EL (cell line): ENCODE data around the gene KCNN2.
"Not testable (repeated sequence)": the region's sequence is repeated elsewhere in the genome, so short reads cannot be mapped to it uniquely, and the experiment has no call there.

Experiments used
- DNase-seq: peaks from one replicate; pipeline ENCODE4 v3.0.0-alpha.2; 2016

KCNN2 gene

DNA sequence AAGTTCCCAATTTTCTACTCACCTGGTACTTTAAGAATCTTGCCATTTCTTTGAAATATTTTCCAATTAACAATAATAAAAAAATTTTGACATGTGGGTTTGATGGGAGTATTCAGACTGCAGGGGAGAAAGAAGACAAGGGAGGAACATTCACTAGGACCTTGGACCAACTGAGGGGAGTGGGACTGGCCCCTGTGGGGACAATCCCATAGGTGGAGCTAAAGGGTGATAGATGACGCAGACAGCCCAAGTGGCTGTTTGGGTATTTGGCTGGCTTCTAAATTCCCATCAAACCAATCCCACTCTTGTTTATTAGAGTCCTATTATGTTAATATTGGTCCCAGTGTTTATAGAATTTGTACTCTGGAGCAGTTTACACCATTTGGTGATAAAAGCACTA, 65.3 kb downstream of the KCNN2 start:
- DNase-seq, result no peak

DNA sequence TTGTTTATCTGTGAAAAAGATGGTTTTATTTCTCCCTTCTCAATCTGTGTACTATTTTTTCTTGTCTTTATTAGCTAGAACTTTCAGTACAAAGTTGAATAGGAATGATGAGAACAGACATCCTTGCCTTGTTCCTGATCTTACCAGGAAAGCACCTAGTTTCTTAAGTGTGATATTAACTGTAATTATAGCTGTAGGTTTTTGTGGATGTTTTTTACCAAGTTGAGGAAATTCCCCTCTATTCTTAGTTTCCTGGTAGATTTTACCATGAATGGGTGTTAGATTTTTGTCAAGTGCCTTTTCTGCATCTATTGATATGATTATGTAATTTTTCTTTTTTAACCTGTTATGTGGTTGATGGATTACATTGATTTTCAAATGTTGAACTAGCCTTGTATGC, 68.7 kb downstream of the KCNN2 start:
- DNase-seq, result no peak

DNA sequence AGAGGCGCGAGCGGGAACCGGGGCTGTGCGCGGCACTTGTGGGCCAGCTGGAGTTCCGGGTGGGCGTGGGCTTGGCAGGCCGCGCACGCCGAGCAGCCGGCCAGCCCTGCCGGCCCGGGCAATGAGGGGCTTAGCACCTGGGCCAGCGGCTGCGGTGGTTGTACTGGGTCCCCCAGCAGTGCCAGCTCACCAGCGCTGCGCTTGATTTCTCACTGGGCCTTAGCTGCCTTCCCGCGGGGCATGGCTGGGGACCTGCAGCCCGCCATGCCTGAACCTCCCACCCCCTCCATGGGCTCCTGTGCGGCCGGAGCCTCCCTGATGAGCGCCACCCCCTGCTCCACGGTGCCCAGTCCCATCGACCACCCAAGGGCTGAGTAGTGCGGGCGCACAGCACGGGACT, 70.8 kb downstream of the KCNN2 start:
- not testable (repeated sequence) for DNase-seq

DNA sequence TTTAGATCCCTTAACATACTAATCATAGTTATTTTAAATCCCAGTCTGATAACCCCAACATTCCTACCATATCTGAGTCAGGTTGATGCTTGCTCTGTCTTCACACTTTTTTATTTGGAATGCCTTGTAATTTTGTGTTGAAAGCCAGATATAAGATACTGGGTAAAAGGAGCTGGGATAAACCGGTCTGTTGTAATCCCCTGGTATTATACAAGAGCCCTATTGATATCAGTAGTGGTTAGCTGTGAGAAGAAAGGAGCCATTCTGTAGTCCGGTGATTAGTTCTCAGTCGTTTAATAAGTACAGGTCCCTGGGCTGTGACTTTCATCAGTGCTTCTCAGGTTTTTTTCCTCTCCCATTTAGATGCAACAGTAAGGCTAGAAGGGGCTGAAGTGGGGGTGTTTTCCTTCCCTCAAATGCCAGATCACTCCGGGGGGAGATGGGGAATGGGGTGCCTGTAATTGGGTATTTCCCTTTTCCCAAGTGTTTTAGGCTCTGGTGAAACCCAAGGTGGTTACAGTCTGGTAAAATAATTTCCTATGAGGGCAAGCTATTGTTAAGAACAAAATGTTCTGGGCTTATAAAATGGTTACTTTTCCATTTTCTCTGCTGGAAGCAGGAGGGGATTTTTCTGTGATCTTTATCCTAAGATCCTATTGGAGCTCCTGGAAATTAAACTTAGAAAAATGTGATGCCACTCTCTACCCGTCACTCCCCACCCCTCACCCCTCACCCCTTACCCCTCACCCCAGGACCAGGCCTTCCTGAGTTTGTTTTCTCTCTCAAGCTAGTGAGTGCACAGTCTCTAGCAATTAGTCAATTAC, 72.7 kb downstream of the KCNN2 start:
- DNase-seq, result no peak

DNA sequence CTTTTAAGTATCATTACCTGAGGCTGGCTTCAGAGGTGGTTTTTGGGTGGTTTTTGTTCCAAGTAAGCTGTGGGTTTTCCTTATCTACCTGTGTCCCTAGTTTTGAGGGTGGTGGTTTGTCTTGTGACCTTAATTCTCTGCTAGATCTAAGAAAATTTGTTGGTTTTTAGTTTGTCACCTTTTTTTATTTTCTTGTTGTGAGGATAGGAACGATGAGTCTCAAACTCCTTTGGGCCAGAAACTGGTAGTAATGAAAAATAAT, 73.3 kb downstream of the KCNN2 start:
- DNase-seq, result no peak

DNA sequence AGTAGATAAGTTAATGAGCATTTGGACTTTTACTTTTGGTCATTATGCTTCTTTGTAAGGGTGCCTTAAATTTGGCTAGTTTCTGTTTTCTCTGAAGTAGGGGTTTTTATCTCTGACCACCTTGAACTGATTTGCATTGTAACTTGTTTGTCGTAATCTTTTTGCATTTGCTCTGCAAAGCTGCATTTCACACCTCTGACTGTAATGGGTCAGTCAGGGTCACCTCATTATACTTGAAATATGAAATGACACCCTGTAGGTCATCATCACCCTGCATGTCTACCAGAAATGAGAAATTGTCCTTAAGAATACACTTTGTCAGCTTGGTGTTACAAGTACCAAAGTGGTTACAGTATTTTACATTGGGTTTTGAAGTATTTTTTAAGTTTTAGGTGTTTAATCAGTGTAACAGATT, 74.0 kb downstream of the KCNN2 start:
- DNase-seq, result no peak

DNA sequence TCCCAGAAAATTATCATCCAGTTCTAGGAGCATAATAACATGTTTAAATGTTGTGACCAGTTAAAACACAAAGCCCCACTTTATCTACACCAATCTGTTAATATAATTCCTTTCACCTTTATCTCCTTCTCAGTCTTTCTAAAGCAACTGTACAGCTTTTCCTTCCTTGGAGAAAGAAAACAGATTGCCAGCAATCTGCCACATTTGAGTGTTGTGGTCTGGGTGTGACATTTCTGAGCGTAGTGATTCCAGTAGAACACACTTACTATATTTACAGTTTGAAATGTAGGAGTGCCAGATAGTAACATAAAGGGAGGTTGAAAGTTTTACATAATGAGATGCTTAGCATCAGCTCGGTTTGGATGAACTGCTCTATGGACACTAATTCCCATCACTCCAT, 76.1 kb downstream of the KCNN2 start:
- no peak for DNase-seq

DNA sequence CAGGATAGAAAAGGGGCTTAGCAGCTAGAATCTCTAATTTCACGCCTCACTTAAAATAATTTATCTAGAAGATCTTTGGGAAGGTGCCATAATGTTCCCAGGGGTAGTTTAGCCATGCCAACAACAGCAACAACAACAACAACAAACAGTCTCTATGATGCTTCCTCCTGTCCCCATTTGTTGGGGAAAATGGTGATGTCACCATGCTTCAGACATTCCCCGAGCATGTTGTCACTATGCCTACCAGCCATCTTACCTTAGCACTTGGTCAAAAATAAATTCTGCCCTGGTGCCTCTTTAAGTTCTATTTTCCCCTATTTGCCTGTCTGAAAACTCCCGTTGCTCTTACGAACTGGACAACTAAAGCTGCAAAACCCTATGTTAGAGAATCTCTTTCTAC, 76.6 kb downstream of the KCNN2 start:
- peak; percentile 1 for DNase-seq

DNA sequence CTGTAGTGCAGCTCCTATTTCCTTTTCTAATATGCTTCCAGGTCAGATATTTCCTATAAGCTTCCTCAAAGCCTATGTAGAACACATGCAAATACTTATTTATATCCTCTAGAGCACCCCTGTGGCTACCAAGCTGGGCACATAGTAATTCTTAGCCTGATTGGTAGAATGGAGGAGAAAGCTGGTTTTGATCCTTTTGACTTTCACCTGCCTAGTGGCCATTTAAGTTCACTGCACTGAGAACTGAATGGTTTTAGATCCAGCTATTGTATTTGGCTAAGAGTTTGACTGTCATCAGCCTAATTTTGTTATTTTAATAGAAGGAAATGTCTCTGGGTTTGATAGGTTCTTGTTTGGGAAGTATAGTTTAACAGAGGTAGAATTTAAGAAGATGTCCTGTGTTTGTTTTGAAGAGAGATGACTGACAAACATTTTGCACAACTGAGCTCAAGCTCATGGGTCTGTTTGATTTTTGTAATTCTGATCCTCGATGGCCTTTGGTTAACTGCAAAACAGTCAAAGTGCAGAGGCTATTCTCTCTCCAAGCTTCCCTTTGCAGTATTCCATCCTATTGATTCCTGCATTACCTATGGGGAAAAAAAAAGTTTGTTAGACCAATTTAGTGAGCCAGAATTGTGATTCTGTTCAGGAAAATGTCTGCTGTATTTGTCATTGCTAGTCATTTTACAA, 85.4 kb downstream of the KCNN2 start:
- DNase-seq, result no peak

DNA sequence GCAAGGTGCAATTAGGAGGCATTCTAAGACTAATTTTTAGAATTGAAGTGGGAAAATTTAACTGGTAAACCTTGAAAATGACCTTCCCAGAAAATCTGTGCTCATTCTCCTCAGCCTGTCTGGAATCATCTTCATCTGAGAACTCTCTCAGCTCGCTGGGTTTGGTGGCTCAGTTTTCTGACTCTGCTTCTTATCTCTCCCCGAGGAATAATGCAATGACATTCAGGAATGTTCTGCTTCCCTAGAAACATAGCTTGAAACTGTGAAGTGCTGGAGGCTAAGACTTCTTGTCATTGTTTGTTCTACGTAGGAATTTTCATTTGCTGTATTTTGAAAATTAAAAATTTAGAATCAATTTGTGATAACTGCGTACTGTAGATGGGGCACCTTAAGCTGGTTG, 86.6 kb downstream of the KCNN2 start:
- DNase-seq, result no peak

DNA sequence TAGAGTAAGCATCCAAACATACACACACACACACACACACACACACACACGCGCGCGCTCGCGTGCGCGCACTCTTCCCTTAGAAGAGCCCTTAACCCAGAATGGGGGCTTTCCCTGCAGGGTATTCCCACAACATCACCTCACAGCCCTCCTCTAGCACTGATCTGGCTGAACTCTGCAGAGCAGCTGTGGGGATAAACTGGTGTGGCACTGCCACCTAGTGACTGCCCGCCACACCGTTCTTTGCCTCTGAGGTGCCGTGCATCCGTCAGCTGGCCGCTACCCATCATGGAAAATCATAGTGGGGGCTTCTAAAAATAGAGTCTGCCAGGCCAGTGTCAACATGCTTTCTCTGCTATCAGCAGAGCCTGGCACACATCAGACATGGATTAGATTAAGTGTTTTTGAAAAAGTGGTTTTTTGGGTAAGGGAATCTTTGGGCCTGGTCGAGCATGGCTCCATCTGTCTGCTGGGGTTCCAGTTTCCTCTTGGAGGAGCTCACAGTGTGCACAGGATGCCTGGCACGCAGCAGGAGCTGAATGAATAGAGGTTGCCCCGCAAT, 88.1 kb downstream of the KCNN2 start:
- peak; percentile 54 for DNase-seq

DNA sequence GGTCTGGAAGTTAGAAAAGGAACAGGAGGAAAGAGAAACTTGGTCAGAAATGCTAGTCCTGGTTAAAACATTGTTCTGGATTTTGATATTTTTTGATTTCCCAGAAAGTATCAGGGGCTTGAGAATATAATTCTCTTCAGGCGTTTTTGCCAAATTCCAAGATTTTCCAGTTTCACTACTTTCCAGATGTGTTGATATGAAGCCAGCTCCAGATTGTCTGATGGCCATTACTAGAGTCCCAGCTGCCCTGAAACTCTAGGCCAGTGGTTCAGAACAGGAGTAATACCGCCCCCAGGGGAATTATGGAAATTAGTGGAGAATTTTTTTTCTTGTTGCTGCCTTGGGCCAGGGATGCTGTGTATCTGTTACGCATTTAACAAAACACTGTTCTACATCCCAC, 88.6 kb downstream of the KCNN2 start:
- peak; percentile 14 for DNase-seq

DNA sequence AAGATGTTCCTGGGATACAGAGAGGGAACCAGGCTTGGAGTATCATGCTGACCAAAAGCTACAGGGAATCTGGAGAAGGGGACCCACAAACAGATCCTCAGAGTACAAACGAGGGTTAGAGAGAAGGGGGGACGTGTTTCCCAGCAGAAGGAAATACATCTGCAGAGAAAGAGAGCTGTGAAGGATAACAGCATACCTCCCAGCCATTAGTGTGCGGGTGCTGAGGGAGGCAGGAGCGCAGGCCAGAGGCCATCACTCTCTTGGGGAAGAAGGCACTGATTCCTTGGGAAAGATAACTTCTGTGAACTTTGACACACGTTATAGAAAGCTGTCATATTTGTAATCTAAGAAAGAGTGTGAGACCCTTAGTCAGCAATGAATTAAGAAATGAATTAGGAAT, 96.9 kb downstream of the KCNN2 start:
- DNase-seq, result no peak

DNA sequence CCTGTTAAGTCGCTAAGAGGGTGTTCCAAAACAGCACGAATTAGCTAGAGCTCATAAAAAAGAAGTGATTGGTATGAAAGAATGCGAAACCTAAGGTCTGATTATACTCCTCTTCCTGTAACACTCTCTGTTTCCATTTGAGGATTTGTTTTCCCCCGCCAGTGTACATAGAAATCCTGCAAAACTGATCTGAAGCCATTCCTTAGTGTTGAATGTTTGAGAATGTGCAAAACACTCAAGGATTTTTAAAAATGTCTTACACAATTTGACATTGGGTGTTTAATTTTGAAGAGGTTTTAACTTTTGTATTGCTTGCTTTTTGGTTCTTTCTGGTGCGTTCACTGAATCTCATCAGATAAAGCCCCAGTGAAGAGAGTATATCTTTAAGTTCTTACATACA, 105.3 kb downstream of the KCNN2 start:
- no peak for DNase-seq

DNA sequence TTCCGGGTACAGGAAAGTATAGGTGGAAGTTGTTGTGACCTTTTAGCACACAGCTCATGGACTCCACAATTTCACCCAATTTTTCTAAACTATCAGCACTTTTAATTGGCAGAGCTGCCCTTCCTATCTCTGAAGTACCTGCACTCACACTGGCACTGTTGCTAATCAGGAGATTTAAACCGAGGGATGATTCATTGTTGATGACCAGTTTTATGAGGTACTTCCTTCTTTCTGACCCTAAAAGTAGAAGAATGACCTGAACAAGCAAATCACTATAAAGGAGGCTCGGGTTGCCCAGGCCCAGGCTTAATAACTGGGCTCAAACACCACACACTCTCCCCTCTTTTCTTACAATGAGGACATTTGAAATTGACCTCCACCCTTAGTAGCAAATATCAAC, 105.9 kb downstream of the KCNN2 start:
- peak; percentile 4 for DNase-seq

DNA sequence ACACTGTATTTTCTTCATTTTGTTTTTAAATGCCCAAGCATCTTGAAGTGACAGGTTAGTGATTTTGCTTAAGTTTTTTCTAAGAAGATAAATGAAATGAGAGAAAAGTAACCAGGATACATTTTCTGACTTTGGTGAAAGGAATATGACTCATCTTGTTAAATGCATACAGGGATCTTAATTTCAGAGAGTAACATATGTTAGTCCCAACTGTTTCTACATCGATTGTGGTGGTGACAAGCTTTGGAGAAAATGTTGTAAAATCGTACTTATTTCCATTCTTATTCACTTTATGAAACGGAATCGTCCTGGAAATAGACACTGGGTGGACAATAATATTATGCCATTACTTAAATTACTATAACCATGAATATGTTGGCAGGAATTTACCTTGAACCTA, 107.5 kb downstream of the KCNN2 start:
- DNase-seq, result no peak

DNA sequence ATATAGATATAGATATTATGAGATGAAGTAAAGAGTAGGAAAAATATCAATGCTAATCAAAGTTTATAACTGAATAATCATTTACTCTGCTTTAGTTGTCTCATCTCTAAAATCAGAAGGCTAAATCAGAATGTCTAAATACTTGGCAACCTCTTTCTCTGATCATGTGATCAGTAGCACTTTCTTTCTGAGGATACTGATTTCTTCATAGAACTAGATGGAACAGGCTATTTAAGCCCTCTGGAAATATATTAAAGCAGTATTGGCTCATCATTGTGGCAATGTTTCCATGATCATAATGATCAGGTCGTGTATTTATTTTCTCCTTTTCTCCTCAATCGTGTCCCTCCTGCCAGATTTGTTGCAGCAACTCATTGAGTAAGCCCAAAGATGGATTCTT, 109.7 kb downstream of the KCNN2 start:
- DNase-seq, result no peak

DNA sequence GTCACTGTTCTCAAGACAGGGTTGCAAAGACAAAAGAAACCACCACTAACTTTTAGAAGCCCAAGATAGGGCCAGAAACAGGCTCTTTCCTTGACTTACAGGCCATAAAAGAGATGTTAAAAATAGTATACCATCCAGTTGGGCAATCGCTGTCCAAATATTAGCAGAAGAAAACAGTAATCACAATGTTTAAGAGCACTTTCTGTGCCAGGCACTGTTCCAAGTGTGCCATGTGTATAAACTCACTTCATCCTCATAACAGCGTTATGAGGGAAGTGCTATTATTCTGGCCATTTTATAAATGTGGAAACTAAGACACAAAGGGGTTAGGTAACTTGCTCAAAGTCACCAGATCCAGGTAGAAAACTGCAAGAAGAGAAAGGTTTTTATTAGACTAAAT, 111.7 kb downstream of the KCNN2 start:
- DNase-seq, result no peak

DNA sequence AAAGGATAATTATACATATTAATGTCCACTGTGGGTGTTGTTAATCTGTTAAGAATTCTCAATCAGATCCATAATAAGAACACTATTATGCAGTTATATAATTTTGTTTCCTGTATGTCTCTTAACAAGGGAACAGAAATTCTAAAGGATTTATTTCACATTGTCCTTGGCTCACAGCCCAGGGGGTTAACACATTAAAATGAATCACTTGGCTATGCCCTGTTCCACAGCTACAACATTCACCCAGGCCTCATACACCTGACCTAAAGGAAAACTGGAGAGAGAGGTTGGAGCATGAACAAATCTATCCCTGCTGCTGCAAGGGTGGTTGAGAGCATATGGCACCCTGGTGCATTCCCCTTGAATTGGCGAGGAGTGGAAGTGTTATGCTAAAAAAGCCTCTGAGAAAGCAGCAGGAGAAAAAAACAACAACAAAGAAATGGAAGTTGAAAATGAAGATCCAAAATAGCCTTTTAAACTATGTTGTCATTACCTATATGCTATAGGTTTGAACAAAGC, 116.0 kb downstream of the KCNN2 start:
- DNase-seq, result no peak

DNA sequence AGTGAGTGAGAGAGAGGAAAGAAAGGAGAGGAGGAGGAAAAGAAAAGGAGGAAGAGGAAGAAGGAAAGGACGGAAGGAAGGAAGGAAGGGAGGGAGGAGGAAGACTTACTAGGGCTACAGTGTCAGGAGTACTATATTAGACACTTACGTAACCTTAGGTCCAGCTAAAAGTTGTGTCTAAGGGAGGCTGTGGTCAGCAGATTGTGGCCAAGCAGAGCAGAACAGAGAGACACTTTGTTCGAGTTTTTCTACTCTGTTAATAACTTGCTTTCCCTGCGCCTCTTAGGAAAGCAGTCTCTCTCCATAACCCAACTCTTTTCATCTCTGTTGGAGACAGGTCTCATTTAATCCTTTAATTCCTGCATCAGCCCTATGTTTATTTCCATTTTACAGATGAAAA, 138.9 kb downstream of the KCNN2 start:
- no peak for DNase-seq

DNA sequence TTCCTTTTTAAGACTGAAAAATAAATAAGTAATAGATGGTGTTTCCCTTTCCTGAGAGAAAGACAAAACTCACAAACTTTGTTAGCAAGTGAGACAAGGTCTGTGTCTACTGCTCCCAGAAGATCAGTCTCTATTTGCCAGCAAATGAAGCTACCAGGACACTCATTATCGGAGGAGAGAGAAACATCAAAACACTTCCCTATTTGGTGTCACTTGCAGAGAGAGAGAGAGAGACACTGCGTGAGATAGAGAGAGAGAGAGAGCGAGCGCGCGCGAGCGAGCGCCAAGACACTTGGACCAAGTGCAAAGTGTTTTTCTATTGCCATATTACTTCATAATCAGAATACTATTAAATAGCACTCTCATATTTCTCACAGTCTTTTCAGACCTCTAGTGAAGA, 142.7 kb downstream of the KCNN2 start:
- DNase-seq, result no peak

DNA sequence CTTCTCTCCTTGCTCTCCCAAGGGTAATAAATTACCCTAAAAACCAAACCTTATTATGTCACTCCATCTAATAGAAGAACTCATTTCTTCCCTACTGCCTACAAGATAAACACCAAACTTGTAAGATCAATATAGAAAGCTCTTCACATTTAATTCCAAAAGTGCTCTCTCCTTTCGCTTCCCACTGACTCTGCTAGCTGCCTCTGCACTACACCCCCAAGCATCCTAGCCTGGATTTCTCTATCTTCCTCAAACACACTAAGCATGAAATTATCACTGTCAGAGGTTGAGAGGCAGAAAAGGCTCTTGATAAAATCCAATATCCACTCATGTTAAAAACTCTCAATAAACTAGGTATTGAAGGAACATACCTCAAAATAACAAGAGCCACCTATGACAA, 162.4 kb downstream of the KCNN2 start:
- no peak for DNase-seq

DNA sequence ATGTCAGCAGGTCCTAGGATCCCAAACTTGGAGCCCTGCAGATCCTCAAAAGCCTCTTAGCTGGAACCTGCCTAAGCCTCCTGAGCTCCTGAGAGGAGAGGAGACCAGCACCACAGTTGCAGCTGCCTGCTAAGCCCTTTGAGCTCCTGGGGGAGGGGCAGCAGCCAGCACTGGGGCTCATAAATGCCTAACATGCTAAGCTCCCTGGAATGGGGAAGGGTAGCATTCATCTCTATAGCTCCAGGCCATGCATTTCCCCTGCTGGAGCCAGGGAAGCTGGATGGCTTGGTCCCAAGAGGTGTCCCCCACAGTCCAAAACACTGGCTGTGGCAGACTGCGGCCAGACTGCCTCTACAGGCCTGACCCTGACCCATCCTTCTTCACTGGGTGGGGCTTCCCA, 182.7 kb downstream of the KCNN2 start:
- DNase-seq, result no peak
